WTC11 (cell line): ENCODE measurements around the gene PSMA1. TPM values are rescaled to one million over a fixed set of nuclear protein-coding genes. Genes with fewer than 3 reads are reported as not detected.
A peak's percentile ranks its signal among the peaks of the same experiment; 100 is the strongest.

Source experiments
- ATAC-seq: fragments of 200-7000 bp; cut with Tn5 transposase; 2 replicates; pipeline ENCODE4 v1.10.0; 2021; ENCODE audit warnings: mild to moderate bottlenecking, moderate library complexity
- CTCF ChIA-PET: fragments of 300-600 bp; sonication (Branson Sonifier 250); formaldehyde crosslinking; loops from one replicate; lab custom pipeline; 2021; ENCODE audit warnings: antibody characterized with exemption; lab: Charles Lee
- POLR2A ChIA-PET: fragments of 350-600 bp; sonication (Branson Sonifier 250); formaldehyde crosslinking; loops from one replicate; lab custom pipeline; 2021; ENCODE audit warnings: antibody characterized with exemption; lab: Charles Lee
- DNase-seq: peaks from one replicate; pipeline ENCODE4 v3.0.0; 2021; ENCODE audit warnings: low spot score
- H3K27ac Mint-ChIP-seq: 2 replicates; pipeline ENCODE4 v1.8.0; 2021; ENCODE audit warnings: mixed read lengths
- H3K27me3 Mint-ChIP-seq: 2 replicates; pipeline ENCODE4 v1.8.0; 2021; ENCODE audit warnings: low read depth, mild to moderate bottlenecking, moderate library complexity, mixed read lengths
- H3K36me3 Mint-ChIP-seq: 2 replicates; pipeline ENCODE4 v1.8.0; 2021; ENCODE audit warnings: mixed read lengths
- H3K4me1 Mint-ChIP-seq: 2 replicates; pipeline ENCODE4 v1.8.0; 2022; ENCODE audit warnings: mixed read lengths
- H3K4me3 Mint-ChIP-seq: 2 replicates; pipeline ENCODE4 v1.8.0; 2021; ENCODE audit warnings: mild to moderate bottlenecking, moderate library complexity, mixed read lengths
- H3K9me3 Mint-ChIP-seq: 2 replicates; pipeline ENCODE4 v1.8.0; 2021; ENCODE audit warnings: mixed read lengths
- CBFB ChIP-seq: sonication (generic); formaldehyde crosslinking; IDR thresholded peaks from 2 replicates; pipeline ENCODE4 v1.8.1; 2022; ENCODE audit warnings: mild to moderate bottlenecking, low read depth, missing genetic modification reagents
- ELF4 ChIP-seq: sonication (generic); formaldehyde crosslinking; IDR thresholded peaks from 2 replicates; pipeline ENCODE4 v1.8.1; 2022; ENCODE audit warnings: low read depth, mild to moderate bottlenecking, moderate library complexity, missing genetic modification reagents
- FOXK1 ChIP-seq: sonication (generic); formaldehyde crosslinking; IDR thresholded peaks from 2 replicates; pipeline ENCODE4 v1.8.0; 2022; ENCODE audit warnings: mild to moderate bottlenecking, moderate library complexity, missing genetic modification reagents
- MXD4 ChIP-seq: fragments of 250-450 bp; sonication (Bioruptor Pico); IDR thresholded peaks from 2 replicates; pipeline ENCODE4 v1.8.0; 2021; ENCODE audit warnings: mild to moderate bottlenecking, moderate library complexity, borderline replicate concordance
- MYBL2 ChIP-seq: sonication (generic); formaldehyde crosslinking; IDR thresholded peaks from 2 replicates; pipeline ENCODE4 v1.8.1; 2023; ENCODE audit warnings: mild to moderate bottlenecking, moderate library complexity, missing genetic modification reagents
- NR3C1 ChIP-seq: sonication (generic); formaldehyde crosslinking; conservative IDR thresholded peaks from 2 replicates; pipeline ENCODE4 v1.8.1; 2023; ENCODE audit warnings: low read depth, mild to moderate bottlenecking, missing genetic modification reagents
- PRRX2 ChIP-seq: fragments of 250-450 bp; sonication (Bioruptor Pico); IDR thresholded peaks from 2 replicates; pipeline ENCODE4 v1.8.0; 2021; ENCODE audit warnings: mild to moderate bottlenecking
- SMAD3 ChIP-seq: sonication (generic); formaldehyde crosslinking; IDR thresholded peaks from 2 replicates; pipeline ENCODE4 v1.8.0; 2022; ENCODE audit warnings: missing genetic modification reagents, mild to moderate bottlenecking, borderline replicate concordance
- SP1 ChIP-seq: sonication (generic); formaldehyde crosslinking; conservative IDR thresholded peaks from 2 replicates; pipeline ENCODE4 v1.8.1; 2022; ENCODE audit warnings: missing genetic modification reagents
- ZNF121 ChIP-seq: sonication (generic); formaldehyde crosslinking; IDR thresholded peaks from 2 replicates; pipeline ENCODE4 v1.8.0; 2023; ENCODE audit warnings: missing genetic modification reagents
- ZNF416 ChIP-seq: fragments of 250-450 bp; sonication (Bioruptor Pico); IDR thresholded peaks from 2 replicates; pipeline ENCODE4 v1.9.0; 2021; ENCODE audit warnings: mild to moderate bottlenecking, inconsistent platforms
- total RNA-seq: library from RNA; stranded (reverse); gene quantifications from 3 replicates; pipeline ENCODE4 v1.2.3, GENCODE V29; 2021
- TF ChIP-seq, protein P1 (sequence below): sonication (generic); formaldehyde crosslinking; IDR thresholded peaks from 2 replicates; pipeline ENCODE4 v1.8.1; 2023; ENCODE audit warnings: mild to moderate bottlenecking, missing genetic modification reagents, moderate library complexity
- TF ChIP-seq, protein P2 (sequence below): sonication (generic); formaldehyde crosslinking; conservative IDR thresholded peaks from 2 replicates; pipeline ENCODE4 v1.8.1; 2023; ENCODE audit warnings: mild to moderate bottlenecking, low read depth, missing genetic modification reagents, moderate library complexity
- TF ChIP-seq, protein P3 (sequence below): sonication (generic); formaldehyde crosslinking; IDR thresholded peaks from 2 replicates; pipeline ENCODE4 v1.8.0; 2022; ENCODE audit warnings: mild to moderate bottlenecking, missing genetic modification reagents
- TF ChIP-seq, protein P4 (sequence below): sonication (generic); formaldehyde crosslinking; IDR thresholded peaks from 2 replicates; pipeline ENCODE4 v1.8.1; 2022; ENCODE audit warnings: missing genetic modification reagents, borderline replicate concordance

The PSMA1 gene
- total RNA-seq, 1 experiment from 2014 or later, result 139 TPM

DNA sequence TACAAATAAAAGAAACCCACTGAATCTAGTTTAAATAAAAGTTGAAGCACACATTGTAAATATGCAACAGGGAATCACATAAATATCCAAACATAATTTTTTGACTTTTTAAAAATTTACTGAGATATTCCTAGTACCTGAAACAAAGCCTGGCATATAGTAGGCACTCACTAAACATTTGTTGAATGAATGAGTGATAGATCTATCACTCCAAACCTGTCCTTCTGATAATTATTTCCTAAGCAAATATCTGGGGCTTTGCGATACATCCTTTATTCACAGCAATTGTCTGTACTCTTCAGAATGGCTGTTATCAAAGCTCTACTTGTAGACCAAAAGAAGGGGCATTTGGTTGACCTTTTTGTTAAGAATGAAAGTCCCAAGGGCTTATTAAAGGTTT, 2.6 kb upstream of the PSMA1 start (continued):
- TF ChIP-seq, protein P1, sequence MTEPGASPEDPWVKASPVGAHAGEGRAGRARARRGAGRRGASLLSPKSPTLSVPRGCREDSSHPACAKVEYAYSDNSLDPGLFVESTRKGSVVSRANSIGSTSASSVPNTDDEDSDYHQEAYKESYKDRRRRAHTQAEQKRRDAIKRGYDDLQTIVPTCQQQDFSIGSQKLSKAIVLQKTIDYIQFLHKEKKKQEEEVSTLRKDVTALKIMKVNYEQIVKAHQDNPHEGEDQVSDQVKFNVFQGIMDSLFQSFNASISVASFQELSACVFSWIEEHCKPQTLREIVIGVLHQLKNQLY, result no peak
- TF ChIP-seq, protein P2, sequence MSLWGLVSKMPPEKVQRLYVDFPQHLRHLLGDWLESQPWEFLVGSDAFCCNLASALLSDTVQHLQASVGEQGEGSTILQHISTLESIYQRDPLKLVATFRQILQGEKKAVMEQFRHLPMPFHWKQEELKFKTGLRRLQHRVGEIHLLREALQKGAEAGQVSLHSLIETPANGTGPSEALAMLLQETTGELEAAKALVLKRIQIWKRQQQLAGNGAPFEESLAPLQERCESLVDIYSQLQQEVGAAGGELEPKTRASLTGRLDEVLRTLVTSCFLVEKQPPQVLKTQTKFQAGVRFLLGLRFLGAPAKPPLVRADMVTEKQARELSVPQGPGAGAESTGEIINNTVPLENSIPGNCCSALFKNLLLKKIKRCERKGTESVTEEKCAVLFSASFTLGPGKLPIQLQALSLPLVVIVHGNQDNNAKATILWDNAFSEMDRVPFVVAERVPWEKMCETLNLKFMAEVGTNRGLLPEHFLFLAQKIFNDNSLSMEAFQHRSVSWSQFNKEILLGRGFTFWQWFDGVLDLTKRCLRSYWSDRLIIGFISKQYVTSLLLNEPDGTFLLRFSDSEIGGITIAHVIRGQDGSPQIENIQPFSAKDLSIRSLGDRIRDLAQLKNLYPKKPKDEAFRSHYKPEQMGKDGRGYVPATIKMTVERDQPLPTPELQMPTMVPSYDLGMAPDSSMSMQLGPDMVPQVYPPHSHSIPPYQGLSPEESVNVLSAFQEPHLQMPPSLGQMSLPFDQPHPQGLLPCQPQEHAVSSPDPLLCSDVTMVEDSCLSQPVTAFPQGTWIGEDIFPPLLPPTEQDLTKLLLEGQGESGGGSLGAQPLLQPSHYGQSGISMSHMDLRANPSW, result no peak

DNA sequence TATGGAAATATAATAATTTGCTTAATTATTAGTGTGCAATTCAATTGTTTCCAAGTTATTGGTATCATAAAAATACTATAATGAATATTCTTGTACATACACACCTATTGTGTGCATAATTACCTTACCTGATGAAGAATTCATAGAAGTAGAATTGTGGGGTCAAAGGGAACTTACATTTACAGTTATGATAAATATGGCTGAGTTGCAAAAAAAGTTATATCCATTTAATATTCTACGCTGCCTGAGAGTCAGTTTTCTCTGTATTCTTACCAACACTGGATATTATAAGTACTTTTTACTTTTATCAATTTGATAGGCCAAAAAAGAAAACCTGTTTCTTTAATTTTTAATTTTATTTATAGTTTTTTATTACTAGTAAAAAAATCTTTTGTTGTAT, 2.1 kb upstream of the PSMA1 start:
- Mint-ChIP-seq H3K36me3 (peaks cover 12% of the 10 kb centered on the region), H3K27ac (no peak overlapping the region), H3K4me3 (no peak overlapping the region), H3K4me1 (peaks cover 11% of the 10 kb centered on the region), H3K9me3 (no peaks in the 10 kb centered on the region), H3K27me3 (no peaks in the 10 kb centered on the region)
- DNase-seq, result no peak
- ATAC-seq, result no peak
- TF ChIP-seq ZNF416, result no peak
- TF ChIP-seq, protein P3, sequence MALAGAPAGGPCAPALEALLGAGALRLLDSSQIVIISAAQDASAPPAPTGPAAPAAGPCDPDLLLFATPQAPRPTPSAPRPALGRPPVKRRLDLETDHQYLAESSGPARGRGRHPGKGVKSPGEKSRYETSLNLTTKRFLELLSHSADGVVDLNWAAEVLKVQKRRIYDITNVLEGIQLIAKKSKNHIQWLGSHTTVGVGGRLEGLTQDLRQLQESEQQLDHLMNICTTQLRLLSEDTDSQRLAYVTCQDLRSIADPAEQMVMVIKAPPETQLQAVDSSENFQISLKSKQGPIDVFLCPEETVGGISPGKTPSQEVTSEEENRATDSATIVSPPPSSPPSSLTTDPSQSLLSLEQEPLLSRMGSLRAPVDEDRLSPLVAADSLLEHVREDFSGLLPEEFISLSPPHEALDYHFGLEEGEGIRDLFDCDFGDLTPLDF (CRISPR knock-in tag), result no peak
- TF ChIP-seq, protein P2, result no peak
- no peak for TF ChIP-seq CBFB (CRISPR knock-in tag)
- no peak for TF ChIP-seq NR3C1 (CRISPR knock-in tag)
- no peak for TF ChIP-seq SMAD3
- no peak for TF ChIP-seq SP1 (CRISPR knock-in tag)
- POLR2A ChIA-PET, result no interaction called here
- CTCF ChIA-PET, result no interaction called here

DNA sequence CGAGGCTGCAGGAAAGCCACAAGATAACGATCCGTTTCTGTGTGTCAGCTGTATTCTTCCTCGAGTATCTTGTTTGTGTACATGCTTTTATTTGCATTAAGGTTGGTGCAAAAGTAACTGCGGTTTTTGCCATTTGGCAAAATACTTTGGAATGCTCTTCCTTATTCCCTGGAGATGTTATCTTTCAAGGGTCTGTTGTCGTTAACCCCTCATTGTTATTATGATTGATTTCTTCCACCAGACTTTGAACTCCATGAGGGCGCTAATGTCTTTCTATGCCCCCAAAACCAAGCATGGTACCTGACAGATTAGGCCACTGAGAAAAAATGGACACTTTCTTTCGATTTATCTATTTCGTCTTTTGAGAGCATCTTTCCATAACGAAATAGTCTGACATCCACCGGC, 563 bp upstream of the PSMA1 start:
- Mint-ChIP-seq H3K4me3 (peak overlapping the region; percentile 96), H3K27me3 (no peaks in the 10 kb centered on the region), H3K36me3 (peaks cover 16% of the 10 kb centered on the region), H3K9me3 (no peaks in the 10 kb centered on the region), H3K27ac (peak overlapping the region; percentile 97), H3K4me1 (peaks cover 11% of the 10 kb centered on the region)
- TF ChIP-seq MXD4 (CRISPR knock-in tag), result no peak
- TF ChIP-seq FOXK1, result no peak
- no peak for TF ChIP-seq MYBL2
- TF ChIP-seq, protein P4, sequence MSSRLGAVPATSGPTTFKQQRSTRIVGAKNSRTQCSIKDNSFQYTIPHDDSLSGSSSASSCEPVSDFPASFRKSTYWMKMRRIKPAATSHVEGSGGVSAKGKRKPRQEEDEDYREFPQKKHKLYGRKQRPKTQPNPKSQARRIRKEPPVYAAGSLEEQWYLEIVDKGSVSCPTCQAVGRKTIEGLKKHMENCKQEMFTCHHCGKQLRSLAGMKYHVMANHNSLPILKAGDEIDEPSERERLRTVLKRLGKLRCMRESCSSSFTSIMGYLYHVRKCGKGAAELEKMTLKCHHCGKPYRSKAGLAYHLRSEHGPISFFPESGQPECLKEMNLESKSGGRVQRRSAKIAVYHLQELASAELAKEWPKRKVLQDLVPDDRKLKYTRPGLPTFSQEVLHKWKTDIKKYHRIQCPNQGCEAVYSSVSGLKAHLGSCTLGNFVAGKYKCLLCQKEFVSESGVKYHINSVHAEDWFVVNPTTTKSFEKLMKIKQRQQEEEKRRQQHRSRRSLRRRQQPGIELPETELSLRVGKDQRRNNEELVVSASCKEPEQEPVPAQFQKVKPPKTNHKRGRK (CRISPR knock-in tag), result no peak
- TF ChIP-seq ELF4 (CRISPR knock-in tag), result no peak
- no peak for TF ChIP-seq ZNF121 (CRISPR knock-in tag)
- TF ChIP-seq PRRX2 (CRISPR knock-in tag), result no peak
- no peak for TF ChIP-seq ZNF416
- ATAC-seq (no peak), DNase-seq (no peak)
- CTCF ChIA-PET, result interaction anchor here (1.1 to 2.9 kb wide), 6 partner anchors 11 to 387 kb away, joined by 3 to 27 read pairs (median 4); partner anchors contain the start of gene CYP2R1
- POLR2A ChIA-PET, result interaction anchor here (0.6 to 1.4 kb wide), 8 partner anchors 9 to 1677 kb away, joined by 3 to 5 read pairs (median 4); no protein-coding TSS in a partner anchor
